Parathyroid adenoma (tissue), 2 donors: ENCODE measurements around the gene EDARADD.

Experiments
- H2AFZ ChIP-seq: fragments of 300-600 bp; sonication (generic); one replicate; pipeline ENCODE4 v1.7.0; 2017; ENCODE audit warnings: antibody characterized with exemption, mild to moderate bottlenecking
- H3K27ac ChIP-seq: fragments of 300-600 bp; sonication (generic); one replicate; pipeline ENCODE4 v1.7.0; 2017
- H3K27me3 ChIP-seq: fragments of 300-600 bp; sonication (generic); one replicate; pipeline ENCODE4 v1.7.0; 2017; ENCODE audit warnings: low read length; ENCODE audit not compliant: control insufficient read depth, insufficient read depth
- H3K36me3 ChIP-seq: fragments of 300-600 bp; sonication (generic); one replicate; pipeline ENCODE4 v1.7.0; 2017; ENCODE audit warnings: low read length; ENCODE audit not compliant: control insufficient read depth, insufficient read depth
- H3K4me1 ChIP-seq: fragments of 300-600 bp; sonication (generic); one replicate; pipeline ENCODE4 v1.7.0; 2017; ENCODE audit warnings: control low read depth
- H3K4me2 ChIP-seq: fragments of 300-600 bp; sonication (generic); one replicate; pipeline ENCODE4 v1.7.0; 2017; ENCODE audit warnings: low read length
- H3K4me3 ChIP-seq: fragments of 300-600 bp; sonication (generic); one replicate; pipeline ENCODE4 v1.7.0; 2017; ENCODE audit warnings: low read depth, low read length
- H3K79me2 ChIP-seq: fragments of 300-600 bp; sonication (generic); one replicate; pipeline ENCODE4 v1.7.0; 2017; ENCODE audit warnings: control low read depth
- H3K9ac ChIP-seq: fragments of 300-600 bp; sonication (generic); one replicate; pipeline ENCODE4 v1.7.0; 2017; ENCODE audit warnings: mild to moderate bottlenecking
- H3K9me3 ChIP-seq: fragments of 300-600 bp; sonication (generic); one replicate; pipeline ENCODE4 v1.7.0; 2017; ENCODE audit warnings: low read length; ENCODE audit not compliant: control insufficient read depth
- CTCF ChIP-seq: fragments of 300-600 bp; sonication (generic); IDR thresholded peaks from one replicate; pipeline ENCODE4 v1.7.0; 2017; ENCODE audit warnings: antibody characterized with exemption, mild to moderate bottlenecking
- donor health status: primary hyperparathyroidism.

Gene EDARADD

DNA sequence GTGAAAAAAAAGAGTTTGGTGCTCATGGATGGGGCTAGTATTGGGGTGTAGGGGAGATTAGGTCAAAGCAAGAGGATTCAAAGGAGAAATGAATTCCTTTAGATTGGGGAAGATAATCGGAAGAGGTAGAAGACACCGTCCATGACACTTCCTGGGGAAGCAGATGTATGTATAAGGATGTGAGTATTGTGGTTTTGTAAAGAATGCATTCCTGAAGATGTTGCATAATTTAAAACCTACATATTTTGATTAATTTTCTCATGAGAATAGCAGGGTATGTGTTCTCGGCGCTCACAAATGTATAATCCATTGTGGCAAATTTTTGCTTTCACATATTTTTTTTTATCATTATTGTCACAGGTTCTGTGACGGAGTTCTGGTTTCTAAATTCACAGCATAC lies 124.2 kb downstream of the EDARADD start:
- H3K27me3 ChIP-seq = no peaks in the 10 kb centered on the region
- H3K9me3 ChIP-seq = no peaks in the 10 kb centered on the region
- no peak for TF ChIP-seq CTCF
- no peak overlapping the region for H2AFZ ChIP-seq
- H3K4me3 ChIP-seq = no peak overlapping the region
- H3K79me2 ChIP-seq = no peaks in the 10 kb centered on the region
- no peak overlapping the region for H3K27ac ChIP-seq
- H3K36me3 ChIP-seq = no peaks in the 10 kb centered on the region
- no peak overlapping the region for H3K9ac ChIP-seq
- H3K4me2 ChIP-seq = no peak overlapping the region
- H3K4me1 ChIP-seq = peaks cover 11% of the 10 kb centered on the region

DNA sequence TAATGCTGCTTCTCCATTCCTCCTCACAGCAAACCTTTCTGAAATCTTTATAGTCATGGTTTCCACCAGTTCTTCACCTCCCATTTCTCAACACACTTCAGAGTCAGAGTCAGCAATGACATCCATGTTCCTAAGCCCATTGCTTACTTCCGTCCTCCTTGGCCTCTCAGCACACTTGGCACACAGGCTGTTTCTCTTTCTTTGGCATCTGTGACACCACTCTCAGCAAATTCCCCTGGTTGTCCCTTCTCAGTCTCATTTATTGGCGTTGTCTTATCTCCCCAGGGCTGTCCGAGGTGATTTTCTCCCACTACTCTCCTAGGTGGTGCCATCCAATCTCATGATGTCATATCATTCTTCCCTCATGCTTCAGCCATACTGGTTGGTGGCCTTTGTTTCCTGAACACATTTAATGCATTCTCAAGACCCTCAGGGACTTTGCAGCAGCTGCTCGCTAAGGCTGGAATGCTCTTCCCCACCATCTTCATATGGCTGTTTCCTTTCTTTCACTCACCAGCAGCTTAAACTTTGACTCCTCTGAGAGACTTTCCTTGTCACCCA lies 126.4 kb downstream of the EDARADD start:
- H3K4me3 ChIP-seq = no peak overlapping the region
- H3K27ac ChIP-seq = no peak overlapping the region
- no peaks in the 10 kb centered on the region for H3K36me3 ChIP-seq
- H3K4me2 ChIP-seq = no peak overlapping the region
- no peaks in the 10 kb centered on the region for H3K27me3 ChIP-seq
- H3K9me3 ChIP-seq = no peaks in the 10 kb centered on the region
- peaks cover 10% of the 10 kb centered on the region for H3K4me1 ChIP-seq
- H3K79me2 ChIP-seq = no peaks in the 10 kb centered on the region
- no peak for TF ChIP-seq CTCF
- no peak overlapping the region for H3K9ac ChIP-seq
- no peak overlapping the region for H2AFZ ChIP-seq

DNA sequence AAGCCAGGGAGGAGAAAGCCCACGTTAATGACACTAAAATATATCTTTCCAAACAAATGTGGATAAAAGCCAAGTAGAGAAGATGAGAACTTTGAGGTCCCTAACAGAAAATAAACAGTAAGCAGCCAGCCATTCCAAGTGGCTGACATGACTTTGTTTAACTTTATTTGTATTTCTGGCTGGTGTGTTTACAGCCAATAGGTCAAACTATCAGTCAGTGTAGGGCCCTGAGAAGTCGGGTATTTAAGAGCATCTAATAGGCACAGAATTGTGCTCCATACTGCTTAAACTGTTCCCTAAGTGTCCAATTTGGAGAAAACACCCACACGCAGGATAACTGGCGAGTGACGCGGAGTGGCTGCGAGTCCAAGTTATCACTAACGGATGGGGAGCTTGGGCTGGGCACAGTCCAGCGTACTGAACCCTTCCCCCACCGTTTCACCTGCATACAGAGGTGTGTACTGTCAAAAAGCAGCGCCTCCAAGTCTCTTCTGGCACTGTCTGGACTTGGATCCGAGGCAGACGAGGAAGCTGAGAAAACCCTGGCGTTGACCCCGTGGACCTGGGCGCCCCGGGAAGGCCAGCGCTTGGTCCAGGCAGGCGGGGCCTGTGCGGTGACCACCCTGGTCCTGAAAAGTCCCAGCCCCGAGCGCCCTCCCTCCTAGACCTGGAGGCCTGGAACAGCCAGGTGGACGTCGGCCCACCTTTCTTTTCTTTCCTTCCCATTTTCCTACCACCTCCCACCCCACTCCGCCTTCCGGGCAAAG lies 129.0 kb downstream of the EDARADD start:
- H3K79me2 ChIP-seq = peaks cover 6% of the 10 kb centered on the region
- TF ChIP-seq CTCF = no peak
- H3K36me3 ChIP-seq = no peaks in the 10 kb centered on the region
- no peaks in the 10 kb centered on the region for H3K9me3 ChIP-seq
- H3K4me1 ChIP-seq = no peaks in the 10 kb centered on the region
- peak overlapping the region; percentile 68 for H3K4me2 ChIP-seq
- peak overlapping the region; percentile 92 for H3K27ac ChIP-seq
- H3K4me3 ChIP-seq = peak overlapping the region; percentile 80
- no peaks in the 10 kb centered on the region for H3K27me3 ChIP-seq
- peak overlapping the region; percentile 72 for H3K9ac ChIP-seq
- peak overlapping the region; percentile 87 for H2AFZ ChIP-seq

DNA sequence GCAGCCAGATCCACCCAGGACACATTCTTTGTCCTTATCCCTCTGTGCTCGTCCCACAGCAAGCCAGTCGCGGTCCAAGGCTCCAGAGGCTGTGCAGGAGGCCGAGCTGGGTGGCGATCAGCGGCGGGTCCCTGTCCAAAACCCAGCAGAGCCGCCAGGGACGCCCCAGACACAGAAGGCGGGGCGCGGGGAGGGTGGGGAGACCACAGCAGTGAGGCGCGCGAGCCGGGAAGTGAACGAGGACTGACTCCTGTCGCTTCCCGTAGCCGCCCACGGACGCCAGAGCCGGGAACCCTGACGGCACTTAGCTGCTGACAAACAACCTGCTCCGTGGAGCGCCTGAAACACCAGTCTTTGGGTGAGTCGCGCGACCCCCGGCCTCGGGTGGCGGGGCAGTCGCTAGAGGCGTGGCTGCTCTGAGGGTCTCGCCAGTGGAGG lies 129.6 kb downstream of the EDARADD start, which contains the start of gene LGALS8:
LGALS8 (plus strand) TSS at position 279 of the 438 bp plus-strand sequence. CDS start 2,089 bp downstream, outside the sequence.
- H3K27me3 ChIP-seq = no peaks in the 10 kb centered on the region
- peak within 1 kb of the TSS; percentile 87 for H2AFZ ChIP-seq
- H3K4me3 ChIP-seq = peak within 1 kb of the TSS; percentile 80
- H3K9ac ChIP-seq = peak within 1 kb of the TSS; percentile 72
- peak within 1 kb of the TSS; percentile 68 for H3K4me2 ChIP-seq
- H3K79me2 ChIP-seq = peaks cover 6% of the 10 kb centered on the region
- TF ChIP-seq CTCF = no peak
- peak within 1 kb of the TSS; percentile 92 for H3K27ac ChIP-seq
- H3K9me3 ChIP-seq = no peaks in the 10 kb centered on the region
- no peaks in the 10 kb centered on the region for H3K36me3 ChIP-seq
- H3K4me1 ChIP-seq = no peaks in the 10 kb centered on the region
